ENCODE data around the gene BRAF.
A peak's percentile ranks its signal among the peaks of the same experiment; 100 is the strongest.
"Not testable (repeated sequence)": the region's sequence is repeated elsewhere in the genome, so short reads cannot be mapped to it uniquely, and the experiment has no call there.

BRAF gene

DNA sequence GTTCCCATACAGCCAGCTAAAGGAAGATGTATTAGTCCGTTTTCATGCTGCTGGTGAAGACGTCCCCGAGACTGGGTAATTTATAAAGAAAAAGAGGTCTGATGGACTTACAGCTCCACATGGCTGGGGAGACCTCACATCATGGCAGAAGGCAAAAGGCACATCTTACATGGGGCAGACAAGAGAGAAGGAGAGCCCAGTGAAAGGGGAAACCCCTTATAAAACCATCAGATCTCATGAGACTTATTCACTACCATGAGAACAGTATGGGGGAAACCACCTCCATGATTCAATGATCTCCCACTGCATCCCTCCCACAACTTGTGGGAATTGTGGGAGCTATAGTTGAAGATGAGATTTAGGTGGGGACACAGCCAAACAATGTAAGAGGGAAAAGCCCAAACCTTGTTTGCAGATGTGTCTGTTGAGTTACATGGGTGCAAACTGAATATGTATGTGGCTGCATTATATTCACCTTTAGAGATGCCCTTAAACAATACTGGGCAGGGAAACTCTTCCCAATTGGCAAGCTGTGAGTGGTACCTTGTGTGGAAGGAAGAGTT is 13.1 kb upstream of the BRAF start (continued):
- no peak for TF ChIP-seq CSRNP3 (CRISPR knock-in tag; IDR thresholded peaks at IDR 0.05)

- no peak for ATAC-seq
- TF ChIP-seq CSRNP3 (CRISPR knock-in tag; IDR thresholded peaks at IDR 0.05) (no peak), ZFP3 (CRISPR knock-in tag; IDR thresholded peaks at IDR 0.05) (no peak), TOX (CRISPR knock-in tag; IDR thresholded peaks at IDR 0.05; ENCODE audit: borderline replicate concordance) (no peak), ISL1 (CRISPR knock-in tag; IDR thresholded peaks at IDR 0.05) (no peak), ZNF70 (CRISPR knock-in tag; IDR thresholded peaks at IDR 0.05) (no peak)
Measured at GRCh38 chr7:140928491-140929309, 4.0 kb upstream of the BRAF start.

- ATAC-seq: not testable (repeated sequence)
Measured at GRCh38 chr7:140927945-140928344, 3.2 kb upstream of the BRAF start.

DNA sequence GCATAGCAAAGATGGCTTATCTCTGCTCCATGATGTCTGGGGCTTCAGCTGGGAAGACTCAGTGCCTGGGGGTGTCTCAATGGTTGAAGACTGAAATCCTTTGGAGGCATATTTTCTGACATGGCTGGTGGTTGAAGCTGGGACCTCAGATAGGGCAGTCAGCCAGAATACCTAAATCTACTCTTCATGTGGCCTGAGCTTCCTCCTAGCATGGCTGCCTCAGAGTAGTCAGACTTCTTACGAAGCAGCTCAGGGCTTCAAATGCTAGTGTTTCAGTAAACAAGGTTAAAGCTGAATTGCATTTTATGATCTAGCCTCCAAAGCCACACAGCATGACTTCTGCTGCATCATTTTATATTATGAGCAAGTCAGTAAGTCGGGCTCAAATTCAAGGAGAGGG is 2.6 kb upstream of the BRAF start:
- TF ChIP-seq ZNF565 (CRISPR knock-in tag; conservative IDR thresholded peaks at IDR 0.05; ENCODE audit: low read depth) (peak; percentile 75; the same call in 1 of the 2 replicates), SNAI2 (CRISPR knock-in tag; IDR thresholded peaks at IDR 0.05) (no peak)
- no peak for ATAC-seq

DNA sequence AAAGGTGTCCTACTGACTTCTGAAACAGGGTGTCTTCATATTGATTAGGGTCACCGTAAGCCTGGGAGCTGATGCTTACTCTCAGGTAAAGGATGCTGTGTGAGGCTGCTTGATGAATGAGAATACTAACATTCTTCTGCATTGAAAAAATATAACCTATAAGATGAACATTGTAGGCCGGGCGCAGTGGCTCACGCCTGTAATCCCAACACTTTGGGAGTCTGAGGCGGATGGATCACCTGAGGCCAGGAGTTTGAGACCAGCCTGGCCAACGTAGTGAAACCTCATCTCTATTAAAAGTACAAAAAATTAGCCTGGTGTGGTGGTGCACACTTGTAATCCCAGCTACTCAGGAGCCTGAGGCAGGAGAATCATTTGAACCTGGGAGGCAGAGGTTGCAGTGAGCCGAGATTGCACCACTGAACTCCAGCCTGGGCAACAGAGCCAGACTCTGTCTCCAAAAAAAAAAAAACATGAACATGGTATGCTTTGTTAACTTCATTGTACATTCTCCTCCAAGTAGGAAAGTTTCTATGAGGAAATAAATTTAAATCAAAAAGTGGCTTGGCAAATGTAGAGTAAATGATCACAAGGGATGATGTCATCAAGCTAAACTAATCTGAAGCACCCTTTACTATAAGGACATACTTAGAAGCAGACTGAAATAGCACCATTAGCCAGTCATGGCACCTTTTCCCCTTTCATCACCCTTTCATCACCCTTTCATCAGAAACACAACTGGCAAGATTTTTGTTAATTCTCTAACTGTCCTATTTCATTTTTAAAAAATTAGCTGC is 1.5 kb upstream of the BRAF start:
- TF ChIP-seq ARNTL (CRISPR knock-in tag; IDR thresholded peaks at IDR 0.05; ENCODE audit: borderline replicate concordance, low read depth) (no peak), PPARA (CRISPR knock-in tag; IDR thresholded peaks at IDR 0.05; ENCODE audit: borderline replicate concordance) (no peak), BACH2 (CRISPR knock-in tag; IDR thresholded peaks at IDR 0.05; ENCODE audit: borderline replicate concordance) (no peak), TOX (CRISPR knock-in tag; IDR thresholded peaks at IDR 0.05; ENCODE audit: borderline replicate concordance) (no peak), CSDC2 (CRISPR knock-in tag; IDR thresholded peaks at IDR 0.05) (no peak), TSHZ2 (CRISPR knock-in tag; IDR thresholded peaks at IDR 0.05) (no peak), ZNF8 (CRISPR knock-in tag; IDR thresholded peaks at IDR 0.05) (no peak), ISL1 (CRISPR knock-in tag; IDR thresholded peaks at IDR 0.05) (no peak), RARB (CRISPR knock-in tag; IDR thresholded peaks at IDR 0.05) (no peak), ESRRG (CRISPR knock-in tag; IDR thresholded peaks at IDR 0.05) (no peak), CREB5 (CRISPR knock-in tag; IDR thresholded peaks at IDR 0.05; ENCODE audit: low read depth) (no peak), CSRNP3 (CRISPR knock-in tag; IDR thresholded peaks at IDR 0.05) (no peak)
- TF ChIP-seq, protein P1, sequence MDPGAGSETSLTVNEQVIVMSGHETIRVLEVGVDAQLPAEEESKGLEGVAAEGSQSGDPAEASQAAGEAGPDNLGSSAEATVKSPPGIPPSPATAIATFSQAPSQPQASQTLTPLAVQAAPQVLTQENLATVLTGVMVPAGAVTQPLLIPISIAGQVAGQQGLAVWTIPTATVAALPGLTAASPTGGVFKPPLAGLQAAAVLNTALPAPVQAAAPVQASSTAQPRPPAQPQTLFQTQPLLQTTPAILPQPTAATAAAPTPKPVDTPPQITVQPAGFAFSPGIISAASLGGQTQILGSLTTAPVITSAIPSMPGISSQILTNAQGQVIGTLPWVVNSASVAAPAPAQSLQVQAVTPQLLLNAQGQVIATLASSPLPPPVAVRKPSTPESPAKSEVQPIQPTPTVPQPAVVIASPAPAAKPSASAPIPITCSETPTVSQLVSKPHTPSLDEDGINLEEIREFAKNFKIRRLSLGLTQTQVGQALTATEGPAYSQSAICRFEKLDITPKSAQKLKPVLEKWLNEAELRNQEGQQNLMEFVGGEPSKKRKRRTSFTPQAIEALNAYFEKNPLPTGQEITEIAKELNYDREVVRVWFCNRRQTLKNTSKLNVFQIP (CRISPR knock-in tag; IDR thresholded peaks at IDR 0.05; ENCODE audit: borderline replicate concordance, low read depth): no peak
- ATAC-seq: no peak
